HL-60 (cell line): ENCODE results near the gene LETM1.

Experiments
- DNase-seq, 2 experiments: peaks; one replicate each; pipeline ENCODE4 v3.0.0-alpha.2; 2010 to 2020; ENCODE audit warnings: low read depth in 1 of 2, low spot score in 1 of 2
- H3K27ac ChIP-seq: fragments of 250-450 bp; sonication (Bioruptor Pico); replicated peaks from 2 replicates; pipeline ENCODE4 v1.5.1; 2020; ENCODE audit warnings: mild to moderate bottlenecking, moderate library complexity
- H3K27me3 ChIP-seq: fragments of 250-450 bp; sonication (Bioruptor Pico); 2 replicates; pipeline ENCODE4 v1.5.1; 2021; ENCODE audit warnings: mild to moderate bottlenecking, moderate library complexity; ENCODE audit not compliant: insufficient read depth, poor library complexity, severe bottlenecking
- H3K4me3 ChIP-seq: replicated peaks from 2 replicates; pipeline ENCODE4 v1.5.1; 2011; ENCODE audit warnings: mild to moderate bottlenecking, control low read depth, low read length; ENCODE audit not compliant: insufficient read depth
- CTCF ChIP-seq: IDR thresholded peaks from one replicate; pipeline ENCODE4 v1.5.1; 2011; ENCODE audit warnings: low read length, control low read depth, inconsistent platforms; ENCODE audit not compliant: insufficient read depth
- GABPA ChIP-seq: IDR thresholded peaks from 2 replicates; pipeline ENCODE4 v1.6.1; 2012; ENCODE audit warnings: low read depth
- POLR2AphosphoS5 ChIP-seq: IDR thresholded peaks from 2 replicates; pipeline ENCODE4 v1.6.1; 2012; ENCODE audit warnings: low read depth
- REST ChIP-seq: IDR thresholded peaks from 2 replicates; pipeline ENCODE4 v1.6.1; 2012; ENCODE audit warnings: low read depth; ENCODE audit not compliant: insufficient replicate concordance
- SPI1 ChIP-seq: IDR thresholded peaks from 2 replicates; pipeline ENCODE4 v1.6.1; 2012; ENCODE audit warnings: low read depth, mild to moderate bottlenecking, borderline replicate concordance

The LETM1 gene

GRCh38 chr4:1777822-1778641 is 77.9 kb downstream of the LETM1 start:
- H3K4me3 ChIP-seq, result no peak overlapping the region
- DNase-seq, result no peak
- TF ChIP-seq POLR2AphosphoS5 (no peak), REST (no peak), GABPA (no peak), SPI1 (no peak), CTCF (no peak)
- no peaks in the 10 kb centered on the region for H3K27me3 ChIP-seq
- no peak overlapping the region for H3K27ac ChIP-seq

- Histone ChIP-seq H3K27me3 (no peaks in the 10 kb centered on the region), H3K27ac (no peak overlapping the region), H3K4me3 (no peak overlapping the region)
- DNase-seq, result no peak
- TF ChIP-seq REST (no peak), SPI1 (no peak), CTCF (no peak), POLR2AphosphoS5 (no peak), GABPA (no peak)
Observed at GRCh38 chr4:1776521-1777161, 79.3 kb downstream of the LETM1 start.

GRCh38 chr4:1775731-1776500 is 80.0 kb downstream of the LETM1 start:
- no peaks in the 10 kb centered on the region for H3K27me3 ChIP-seq
- peak in 1 of 2 experiments; percentile 84 for DNase-seq
- no peak overlapping the region for H3K27ac ChIP-seq
- TF ChIP-seq GABPA, result no peak
- TF ChIP-seq SPI1, result no peak
- TF ChIP-seq REST, result no peak
- TF ChIP-seq POLR2AphosphoS5, result 0 out of 2 replicates have a peak, but pooled peaks have one; percentile 21
- H3K4me3 ChIP-seq, result no peak overlapping the region
